ENCODE results near the gene IL17B.

DNA sequence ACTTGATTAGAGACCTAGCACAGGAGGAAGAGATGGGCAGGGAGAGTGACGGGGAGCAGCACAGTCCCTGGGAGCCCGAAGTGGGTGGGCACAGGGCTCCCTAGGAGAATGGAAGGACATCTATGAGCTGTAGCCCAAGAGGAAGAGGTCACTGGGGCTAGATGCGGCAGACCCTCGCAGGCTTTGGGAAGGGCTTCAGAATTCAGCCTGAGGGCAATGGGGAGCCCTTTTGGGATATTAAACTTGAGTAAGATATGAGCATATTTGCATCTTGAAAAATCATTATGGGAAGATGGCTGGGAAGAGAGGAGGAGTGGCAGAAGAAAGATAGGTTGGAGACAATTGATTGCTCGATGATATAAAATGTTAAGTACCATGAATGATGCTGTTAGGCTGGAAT lies 48.9 kb upstream of the IL17B start:
- TF ChIP-seq EZH2 (IDR thresholded peaks at IDR 0.05; ENCODE audit: insufficient read depth, poor library complexity, severe bottlenecking) (no peak), EZH2phosphoT487 (IDR thresholded peaks at IDR 0.05; ENCODE audit: insufficient read depth, low read depth) (no peak)
